Fibroblast of lung (primary cell): ENCODE measurements around the gene CACUL1. TPM values are rescaled to one million over a fixed set of nuclear protein-coding genes. Genes with fewer than 3 reads are reported as not detected.

Experiments used
- DNase-seq, 2 donors: peaks; one replicate each; pipeline versions ENCODE4 v3.0.0 to v3.0.0-alpha.2; 2010; ENCODE audit warnings: low read depth in 2 of 2
- H2AFZ ChIP-seq: 2 replicates; pipeline ENCODE4 v1.5.1; 2012; ENCODE audit warnings: low read length, control low read depth, inconsistent platforms
- H3K27ac ChIP-seq: 2 replicates; pipeline ENCODE4 v1.5.1; 2011; ENCODE audit warnings: low read length, control low read depth; ENCODE audit not compliant: insufficient read depth
- H3K27me3 ChIP-seq: 2 replicates; pipeline ENCODE4 v1.5.1; 2011; ENCODE audit warnings: mild to moderate bottlenecking, low read length; ENCODE audit not compliant: control insufficient read depth, insufficient read depth
- H3K36me3 ChIP-seq: 2 replicates; pipeline ENCODE4 v1.5.1; 2011; ENCODE audit warnings: low read length; ENCODE audit not compliant: control insufficient read depth, insufficient read depth
- H3K4me1 ChIP-seq: 2 replicates; pipeline ENCODE4 v1.5.1; 2011; ENCODE audit warnings: low read length; ENCODE audit not compliant: control insufficient read depth, insufficient read depth; ENCODE audit errors: extremely low read depth
- H3K4me2 ChIP-seq: 2 replicates; pipeline ENCODE4 v1.5.1; 2011; ENCODE audit warnings: low read length, control low read depth; ENCODE audit not compliant: insufficient read depth; ENCODE audit errors: extremely low read depth
- H3K4me3 ChIP-seq, 4 experiments: fragments of 200-600 bp in 1 of 4; sonication (generic) in 1 of 4; replicated peaks in 1 of 4; 2 replicates each; pipeline ENCODE4 v1.5.1; 2011 to 2016; ENCODE audit warnings: low read length in 4 of 4, low read depth in 3 of 4, mild to moderate bottlenecking in 3 of 4, control low read depth in 2 of 4, inconsistent platforms in 1 of 4, mixed read lengths in 1 of 4; ENCODE audit not compliant: insufficient read depth in 1 of 4; ENCODE audit errors: control extremely low read depth in 1 of 4
- H3K79me2 ChIP-seq: 2 replicates; pipeline ENCODE4 v1.5.1; 2012; ENCODE audit warnings: mild to moderate bottlenecking, low read length, inconsistent platforms; ENCODE audit not compliant: control insufficient read depth, insufficient read depth
- H3K9ac ChIP-seq: 2 replicates; pipeline ENCODE4 v1.5.1; 2011; ENCODE audit warnings: mild to moderate bottlenecking, low read length, control low read depth; ENCODE audit not compliant: insufficient read depth
- H3K9me3 ChIP-seq: 2 replicates; pipeline ENCODE4 v1.5.1; 2012; ENCODE audit warnings: low read depth, low read length; ENCODE audit not compliant: control insufficient read depth, insufficient read depth
- H4K20me1 ChIP-seq: 2 replicates; pipeline ENCODE4 v1.5.1; 2011; ENCODE audit warnings: low read length; ENCODE audit not compliant: control insufficient read depth, insufficient read depth; ENCODE audit errors: extremely low read depth
- EZH2 ChIP-seq: IDR thresholded peaks from 2 replicates; pipeline ENCODE4 v1.5.1; 2012; ENCODE audit warnings: low read length, control low read depth, mild to moderate bottlenecking; ENCODE audit errors: missing control alignments
- polyA plus RNA-seq, 2 donors: library from polyadenylated mRNA; depleted of rRNA in 1 of 2; stranded (reverse) in 1 of 2; unstranded in 1 of 2; fragments of >200 nt; gene quantifications; 2 replicates each; pipeline ENCODE4 v1.2.1, GENCODE V29; 2011 to 2012; ENCODE audit warnings: missing spikeins in 1 of 2
- total RNA-seq: library from RNA; depleted of rRNA; stranded (reverse); fragments of >200 nt; gene quantifications from 2 replicates; pipeline ENCODE4 v1.2.1, GENCODE V29; 2014
- TF ChIP-seq, protein P1 (sequence below), 2 donors: IDR thresholded peaks in 1 of 2; conservative IDR thresholded peaks in 1 of 2; 1 replicate in 1 of 2; 2 replicates in 1 of 2; pipeline ENCODE4 v1.5.1; 2011 to 2012; ENCODE audit warnings: low read length in 2 of 2, control low read depth in 1 of 2, inconsistent platforms in 1 of 2, low read depth in 1 of 2, mild to moderate bottlenecking in 1 of 2

CACUL1 gene
- total and polyA plus RNA-seq, 2 donors (not counting 1 experiment from before 2014, with no cell fraction given), result 15.7 to 25.3 TPM

DNA sequence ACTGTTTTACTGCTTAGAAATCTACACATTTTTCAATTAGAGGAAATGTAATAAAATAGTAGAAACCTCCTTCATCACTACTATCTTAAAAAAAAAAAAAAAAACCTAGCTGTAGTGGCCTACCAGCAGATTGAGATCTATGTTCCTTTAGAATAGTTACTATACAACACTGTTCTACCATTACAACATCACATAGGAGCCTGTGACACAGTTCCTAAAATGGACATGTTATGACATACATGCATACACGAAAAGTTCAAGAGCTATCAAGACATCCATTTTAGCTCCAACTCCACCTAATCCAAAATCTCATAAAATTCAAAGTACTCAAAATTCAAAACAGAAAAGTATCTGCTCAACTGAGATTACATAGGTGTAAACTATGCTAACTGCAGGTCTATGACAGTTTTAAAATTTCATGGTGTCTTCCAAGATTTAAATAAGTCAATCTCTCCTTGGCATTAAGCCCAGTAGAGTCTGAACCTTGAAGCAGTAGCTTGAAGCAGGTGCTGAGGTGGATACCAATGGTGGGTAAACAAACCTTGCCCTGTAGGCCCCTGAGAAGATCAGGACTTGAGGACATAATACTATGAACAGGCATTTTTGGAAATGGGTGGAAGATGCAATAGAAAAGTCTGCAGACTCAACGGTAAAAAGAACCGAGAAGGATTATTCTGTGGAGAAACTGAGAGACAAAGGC is 17.0 kb downstream of the CACUL1 start:
- H3K79me2 ChIP-seq, result peaks cover 61% of the 10 kb centered on the region
- no peaks in the 10 kb centered on the region for H3K36me3 ChIP-seq
- no peaks in the 10 kb centered on the region for H3K27me3 ChIP-seq
- H3K4me2 ChIP-seq, result no peak overlapping the region
- no peaks in the 10 kb centered on the region for H4K20me1 ChIP-seq
- DNase-seq, result no peak
- H3K27ac ChIP-seq, result no peak overlapping the region
- no peak overlapping the region for H3K4me3 ChIP-seq
- no peaks in the 10 kb centered on the region for H3K9me3 ChIP-seq
- H2AFZ ChIP-seq, result no peak overlapping the region
- peaks cover under 1% of the 10 kb centered on the region for H3K4me1 ChIP-seq
- TF ChIP-seq EZH2, result no peak
- TF ChIP-seq, protein P1, sequence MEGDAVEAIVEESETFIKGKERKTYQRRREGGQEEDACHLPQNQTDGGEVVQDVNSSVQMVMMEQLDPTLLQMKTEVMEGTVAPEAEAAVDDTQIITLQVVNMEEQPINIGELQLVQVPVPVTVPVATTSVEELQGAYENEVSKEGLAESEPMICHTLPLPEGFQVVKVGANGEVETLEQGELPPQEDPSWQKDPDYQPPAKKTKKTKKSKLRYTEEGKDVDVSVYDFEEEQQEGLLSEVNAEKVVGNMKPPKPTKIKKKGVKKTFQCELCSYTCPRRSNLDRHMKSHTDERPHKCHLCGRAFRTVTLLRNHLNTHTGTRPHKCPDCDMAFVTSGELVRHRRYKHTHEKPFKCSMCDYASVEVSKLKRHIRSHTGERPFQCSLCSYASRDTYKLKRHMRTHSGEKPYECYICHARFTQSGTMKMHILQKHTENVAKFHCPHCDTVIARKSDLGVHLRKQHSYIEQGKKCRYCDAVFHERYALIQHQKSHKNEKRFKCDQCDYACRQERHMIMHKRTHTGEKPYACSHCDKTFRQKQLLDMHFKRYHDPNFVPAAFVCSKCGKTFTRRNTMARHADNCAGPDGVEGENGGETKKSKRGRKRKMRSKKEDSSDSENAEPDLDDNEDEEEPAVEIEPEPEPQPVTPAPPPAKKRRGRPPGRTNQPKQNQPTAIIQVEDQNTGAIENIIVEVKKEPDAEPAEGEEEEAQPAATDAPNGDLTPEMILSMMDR (conservative IDR thresholded peaks at IDR 0.05 in 1 of 2, IDR thresholded peaks at IDR 0.05 in 1 of 2; ENCODE audit: low read depth in 1 of 2, low read length in 2 of 2), result no peak
- no peak overlapping the region for H3K9ac ChIP-seq

DNA sequence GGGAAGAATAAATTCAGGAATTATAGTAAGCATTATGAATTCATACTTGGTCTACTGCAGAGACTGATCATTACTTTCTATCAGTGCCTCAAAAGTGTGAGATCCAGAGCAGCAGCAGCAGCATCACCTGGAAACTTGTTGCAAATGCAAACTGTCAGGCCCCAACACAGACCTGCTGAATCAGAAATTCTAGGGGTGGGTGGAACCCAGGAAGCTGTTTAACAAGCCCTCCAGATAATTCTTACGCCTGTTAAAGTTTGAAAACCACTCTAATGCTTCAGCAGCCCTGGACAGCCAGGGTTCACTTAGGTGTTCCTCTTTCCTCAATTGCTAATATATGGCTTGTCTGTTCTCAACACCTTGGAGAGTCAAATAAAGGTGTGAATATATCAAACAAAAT is 19.5 kb downstream of the CACUL1 start:
- peaks cover 64% of the 10 kb centered on the region for H3K79me2 ChIP-seq
- DNase-seq, result no peak
- no peaks in the 10 kb centered on the region for H3K4me1 ChIP-seq
- no peaks in the 10 kb centered on the region for H3K9me3 ChIP-seq
- no peak overlapping the region for H3K4me2 ChIP-seq
- H3K36me3 ChIP-seq, result no peaks in the 10 kb centered on the region
- no peaks in the 10 kb centered on the region for H3K27me3 ChIP-seq
- no peak overlapping the region for H3K27ac ChIP-seq
- no peak overlapping the region for H2AFZ ChIP-seq
- H4K20me1 ChIP-seq, result no peaks in the 10 kb centered on the region
- H3K9ac ChIP-seq, result no peak overlapping the region
- TF ChIP-seq, protein P1 (conservative IDR thresholded peaks at IDR 0.05 in 1 of 2, IDR thresholded peaks at IDR 0.05 in 1 of 2; ENCODE audit: low read depth in 1 of 2, low read length in 2 of 2), result no peak
- TF ChIP-seq EZH2, result no peak
- H3K4me3 ChIP-seq, result no peak overlapping the region

DNA sequence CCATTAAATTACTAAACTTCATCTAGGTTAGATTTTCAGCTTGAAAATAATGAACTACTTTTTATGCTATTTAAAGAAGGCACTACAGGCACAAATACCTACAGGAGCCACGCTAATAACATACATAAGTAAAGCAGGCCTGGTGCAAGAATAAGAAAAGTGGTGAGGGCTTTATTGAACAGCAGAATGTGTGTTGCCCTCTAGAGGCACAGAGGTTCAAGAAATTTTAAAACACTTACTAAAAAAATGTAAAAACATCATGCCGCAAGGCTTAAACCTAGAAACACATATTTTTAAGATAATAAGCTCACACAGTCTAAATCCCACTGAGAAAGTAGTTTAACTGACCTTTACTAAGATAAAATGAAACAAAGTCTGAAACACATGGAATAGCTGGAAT is 20.3 kb downstream of the CACUL1 start:
- Histone ChIP-seq H3K27me3 (no peaks in the 10 kb centered on the region), H3K9me3 (no peaks in the 10 kb centered on the region), H3K4me1 (no peaks in the 10 kb centered on the region), H3K36me3 (no peaks in the 10 kb centered on the region), H3K4me2 (no peak overlapping the region), H3K79me2 (peaks cover 61% of the 10 kb centered on the region), H3K4me3 (no peak overlapping the region), H2AFZ (no peak overlapping the region), H3K27ac (no peak overlapping the region), H4K20me1 (no peaks in the 10 kb centered on the region), H3K9ac (no peak overlapping the region)
- TF ChIP-seq, protein P1 (conservative IDR thresholded peaks at IDR 0.05 in 1 of 2, IDR thresholded peaks at IDR 0.05 in 1 of 2; ENCODE audit: low read depth in 1 of 2, low read length in 2 of 2), result peak; percentile 33 to 48
- no peak for TF ChIP-seq EZH2
- peak in 1 of 2 donors; percentile 22 for DNase-seq
